H9 (cell line): Measurements from ENCODE around the gene FCMR. TPM values are rescaled to one million over a fixed set of nuclear protein-coding genes. Genes with fewer than 3 reads are reported as not detected.

ENCODE experiments used
- DNase-seq: peaks from one replicate; pipeline ENCODE4 v3.0.0-alpha.2; 2017
- H2AFZ ChIP-seq: one replicate; pipeline ENCODE4 v1.6.1; 2013; ENCODE audit warnings: mild to moderate bottlenecking, low read length, control low read depth, moderate library complexity
- H2AK5ac ChIP-seq: 2 replicates; pipeline ENCODE4 v1.6.1; 2013; ENCODE audit warnings: low read length, control low read depth, mixed read lengths; ENCODE audit not compliant: insufficient read length
- H2BK120ac ChIP-seq: one replicate; pipeline ENCODE4 v1.6.1; 2013; ENCODE audit warnings: low read depth, mild to moderate bottlenecking, low read length, control low read depth, inconsistent platforms; ENCODE audit not compliant: poor library complexity, severe bottlenecking
- H2BK12ac ChIP-seq: 2 replicates; pipeline ENCODE4 v1.6.1; 2013; ENCODE audit warnings: low read length, control low read depth, mixed read lengths, low read depth; ENCODE audit not compliant: insufficient read length
- H2BK15ac ChIP-seq: 2 replicates; pipeline ENCODE4 v1.6.1; 2013; ENCODE audit warnings: low read depth, low read length, control low read depth
- H2BK20ac ChIP-seq: one replicate; pipeline ENCODE4 v1.6.1; 2013; ENCODE audit warnings: low read depth, mild to moderate bottlenecking, low read length, control low read depth, inconsistent platforms; ENCODE audit not compliant: poor library complexity, severe bottlenecking
- H2BK5ac ChIP-seq: 2 replicates; pipeline ENCODE4 v1.6.1; 2013; ENCODE audit warnings: low read length, control low read depth, mixed read lengths; ENCODE audit not compliant: insufficient read length
- H3K14ac ChIP-seq: 2 replicates; pipeline ENCODE4 v1.6.1; 2013; ENCODE audit warnings: low read length, control low read depth; ENCODE audit not compliant: insufficient read depth
- H3K18ac ChIP-seq: 2 replicates; pipeline ENCODE4 v1.6.1; 2013; ENCODE audit warnings: low read depth, mild to moderate bottlenecking, mixed read lengths, low read length, control low read depth; ENCODE audit not compliant: insufficient read length
- H3K23ac ChIP-seq: 2 replicates; pipeline ENCODE4 v1.6.1; 2013; ENCODE audit warnings: low read length, control low read depth, mixed read lengths, low read depth; ENCODE audit not compliant: insufficient read length
- H3K23me2 ChIP-seq: 2 replicates; pipeline ENCODE4 v1.6.1; 2013; ENCODE audit warnings: low read depth, mild to moderate bottlenecking, mixed read lengths, low read length, control low read depth; ENCODE audit not compliant: insufficient read length, poor library complexity, severe bottlenecking
- H3K27ac ChIP-seq: 2 replicates; pipeline ENCODE4 v1.5.1; 2013; ENCODE audit warnings: low read length, control low read depth, mixed read lengths, low read depth; ENCODE audit not compliant: insufficient read length
- H3K27me3 ChIP-seq: 2 replicates; pipeline ENCODE4 v1.6.1; 2013; ENCODE audit warnings: low read length, control low read depth, inconsistent platforms; ENCODE audit not compliant: insufficient read depth
- H3K4ac ChIP-seq: 2 replicates; pipeline ENCODE4 v1.6.1; 2013; ENCODE audit warnings: low read depth, mild to moderate bottlenecking, control low read depth, inconsistent platforms, low read length, moderate library complexity
- H3K4me1 ChIP-seq: 2 replicates; pipeline ENCODE4 v1.6.1; 2013; ENCODE audit warnings: low read length, control low read depth, inconsistent platforms; ENCODE audit not compliant: insufficient read depth
- H3K4me2 ChIP-seq: 2 replicates; pipeline ENCODE4 v1.6.1; 2013; ENCODE audit warnings: low read length, control low read depth, mixed read lengths; ENCODE audit not compliant: insufficient read length, insufficient read depth
- H3K56ac ChIP-seq: 2 replicates; pipeline ENCODE4 v1.6.1; 2013; ENCODE audit warnings: low read depth, mild to moderate bottlenecking, mixed read lengths, low read length, control low read depth; ENCODE audit not compliant: insufficient read length
- H3K79me1 ChIP-seq: 2 replicates; pipeline ENCODE4 v1.6.1; 2013; ENCODE audit warnings: low read depth, mild to moderate bottlenecking, moderate library complexity, low read length, control low read depth, inconsistent platforms; ENCODE audit not compliant: insufficient read depth, poor library complexity, severe bottlenecking
- H3K79me2 ChIP-seq: 2 replicates; pipeline ENCODE4 v1.6.1; 2013; ENCODE audit warnings: low read length, control low read depth, inconsistent platforms; ENCODE audit not compliant: insufficient read depth
- H3K9ac ChIP-seq: 2 replicates; pipeline ENCODE4 v1.6.1; 2013; ENCODE audit warnings: low read length, control low read depth, mixed read lengths; ENCODE audit not compliant: insufficient read length; ENCODE audit errors: extremely low read depth
- H3K9me3 ChIP-seq: one replicate; pipeline ENCODE4 v1.6.1; 2013; ENCODE audit warnings: low read depth, low read length, inconsistent platforms; ENCODE audit not compliant: control insufficient read depth
- H3T11ph ChIP-seq: one replicate; pipeline ENCODE4 v1.6.1; 2013; ENCODE audit warnings: mild to moderate bottlenecking, low read length, control low read depth, inconsistent platforms
- H4K20me1 ChIP-seq: one replicate; pipeline ENCODE4 v1.6.1; 2013; ENCODE audit not compliant: control insufficient read depth, insufficient read length, insufficient read depth
- H4K5ac ChIP-seq: 2 replicates; pipeline ENCODE4 v1.6.1; 2013; ENCODE audit warnings: low read depth, mild to moderate bottlenecking, mixed read lengths, low read length, control low read depth; ENCODE audit not compliant: insufficient read length
- H4K8ac ChIP-seq: replicated peaks from 2 replicates; pipeline ENCODE4 v1.6.1; 2013; ENCODE audit warnings: low read length, control low read depth, mixed read lengths, low read depth; ENCODE audit not compliant: insufficient read length
- H4K91ac ChIP-seq: 2 replicates; pipeline ENCODE4 v1.6.1; 2013; ENCODE audit warnings: low read depth, mild to moderate bottlenecking, moderate library complexity, mixed read lengths, low read length, control low read depth; ENCODE audit not compliant: insufficient read length
- H3K27ac Mint-ChIP-seq, 3 experiments: 2 replicates in 2 of 3; 3 replicates in 1 of 3; pipeline ENCODE4 v1.8.0; 2020 to 2021; ENCODE audit warnings: mixed read lengths in 3 of 3, mild to moderate bottlenecking in 1 of 3, moderate library complexity in 1 of 3
- H3K27me3 Mint-ChIP-seq: 2 replicates; pipeline ENCODE4 v1.8.0; 2021; ENCODE audit warnings: low read depth, mild to moderate bottlenecking, moderate library complexity, mixed read lengths
- H3K36me3 Mint-ChIP-seq, 3 experiments: 2 replicates in 2 of 3; 3 replicates in 1 of 3; pipeline ENCODE4 v1.8.0; 2020 to 2021; ENCODE audit warnings: low read depth in 3 of 3, mixed read lengths in 3 of 3; ENCODE audit not compliant: insufficient read depth in 1 of 3
- H3K4me1 Mint-ChIP-seq, 2 experiments: 2 replicates each; pipeline ENCODE4 v1.8.0; 2020; ENCODE audit warnings: mixed read lengths in 2 of 2
- H3K4me3 Mint-ChIP-seq, 2 experiments: 2 replicates in 1 of 2; 3 replicates in 1 of 2; pipeline ENCODE4 v1.8.0; 2020 to 2021; ENCODE audit warnings: mild to moderate bottlenecking in 2 of 2, mixed read lengths in 2 of 2, moderate library complexity in 1 of 2
- H3K9me3 Mint-ChIP-seq, 2 experiments: 2 replicates in 1 of 2; 3 replicates in 1 of 2; pipeline ENCODE4 v1.8.0; 2020; ENCODE audit warnings: mild to moderate bottlenecking in 2 of 2, mixed read lengths in 2 of 2, moderate library complexity in 1 of 2
- WGBS: extraction: QIAGEN DNeasy Blood & Tissue Kit; methylation state at CpG from one replicate; pipeline ENCODE4 v1.1.7; 2013; ENCODE audit warnings: missing lambda C conversion rate, low lambda C conversion rate, mixed read lengths; ENCODE audit not compliant: insufficient read length; ENCODE audit errors: extremely low coverage; 5-methylcytosine and 5-hydroxymethylcytosine counted together
- total RNA-seq: library from RNA; stranded (reverse); gene quantifications from 2 replicates; pipeline ENCODE4 v1.2.1, GENCODE V29; 2021
- TF ChIP-seq, protein P1 (sequence below): fragments of 200-600 bp; sonication (generic); conservative IDR thresholded peaks from 3 replicates; pipeline ENCODE4 v1.8.0; 2021; ENCODE audit warnings: antibody characterized with exemption, mild to moderate bottlenecking

Gene FCMR
- total RNA-seq, 1 experiment from 2014 or later, result not detected

DNA sequence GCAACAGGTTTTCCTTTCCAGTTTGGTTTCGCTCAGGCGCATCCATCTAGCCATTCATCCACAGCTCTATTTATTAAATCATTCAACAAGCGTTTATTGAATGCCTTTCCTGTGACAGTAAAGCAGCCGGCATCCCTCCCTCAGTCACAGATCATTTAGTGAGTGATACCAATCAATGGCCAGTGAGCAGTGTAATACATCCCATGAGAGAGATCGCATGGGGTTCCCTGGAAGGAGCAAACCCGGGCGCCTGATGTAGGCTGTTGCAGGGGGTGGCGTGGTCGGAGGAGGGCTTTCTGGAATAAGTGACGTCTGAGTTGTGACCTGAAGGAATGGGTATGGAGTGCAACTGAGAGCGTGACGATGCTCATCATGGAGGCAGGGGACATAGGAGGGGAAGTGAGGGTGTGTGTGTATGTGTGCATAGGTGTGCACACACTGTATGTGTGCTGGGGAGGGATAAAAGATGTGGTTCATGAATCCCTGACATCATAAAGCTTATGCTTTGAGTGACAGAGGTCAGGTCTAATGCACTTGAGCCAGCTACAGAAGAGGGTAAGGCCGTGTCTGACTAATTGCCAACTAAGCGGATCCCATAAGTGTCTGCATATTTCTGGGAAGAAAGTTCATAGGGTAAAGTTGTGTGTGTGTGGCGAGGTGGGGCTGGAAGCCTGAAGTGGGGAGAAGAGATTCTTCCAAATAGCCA is 6.6 kb downstream of the FCMR start:
- H4K91ac ChIP-seq, result no peak overlapping the region
- no peak overlapping the region for H2BK120ac ChIP-seq
- H3K4me1 Mint-ChIP-seq, result peaks cover 0 to under 1% of the 10 kb centered on the region in 2 experiments; a peak in 1 of 4 replicates
- no peaks in the 10 kb centered on the region for H4K20me1 ChIP-seq
- no peak overlapping the region for H3K27ac ChIP-seq
- H3K4ac ChIP-seq, result no peak overlapping the region
- H2BK20ac ChIP-seq, result no peak overlapping the region
- H4K8ac ChIP-seq, result no peak overlapping the region
- no peak overlapping the region for H3K18ac ChIP-seq
- no peak overlapping the region for H3K4me2 ChIP-seq
- no peak overlapping the region for H2AK5ac ChIP-seq
- no peak overlapping the region for H3K4me3 Mint-ChIP-seq
- H3K56ac ChIP-seq, result no peak overlapping the region
- no CpG with 5 or more reads among the region's 15 CpGs for WGBS
- H3K27me3 ChIP-seq, result no peaks in the 10 kb centered on the region; the same call in 1 of the 2 replicates
- no peak overlapping the region for H2AFZ ChIP-seq
- no peaks in the 10 kb centered on the region; a peak in 1 of 5 replicates for H3K9me3 Mint-ChIP-seq
- no peak overlapping the region for H3T11ph ChIP-seq
- no peaks in the 10 kb centered on the region for H3K4me1 ChIP-seq
- no peak overlapping the region for H2BK12ac ChIP-seq
- no peaks in the 10 kb centered on the region for H3K79me1 ChIP-seq
- H3K9ac ChIP-seq, result no peak overlapping the region
- no peak overlapping the region for H3K23ac ChIP-seq
- H3K36me3 Mint-ChIP-seq, result no peaks in the 10 kb centered on the region
- H2BK5ac ChIP-seq, result no peak overlapping the region
- H3K27ac Mint-ChIP-seq, result no peak overlapping the region
- TF ChIP-seq, protein P1, sequence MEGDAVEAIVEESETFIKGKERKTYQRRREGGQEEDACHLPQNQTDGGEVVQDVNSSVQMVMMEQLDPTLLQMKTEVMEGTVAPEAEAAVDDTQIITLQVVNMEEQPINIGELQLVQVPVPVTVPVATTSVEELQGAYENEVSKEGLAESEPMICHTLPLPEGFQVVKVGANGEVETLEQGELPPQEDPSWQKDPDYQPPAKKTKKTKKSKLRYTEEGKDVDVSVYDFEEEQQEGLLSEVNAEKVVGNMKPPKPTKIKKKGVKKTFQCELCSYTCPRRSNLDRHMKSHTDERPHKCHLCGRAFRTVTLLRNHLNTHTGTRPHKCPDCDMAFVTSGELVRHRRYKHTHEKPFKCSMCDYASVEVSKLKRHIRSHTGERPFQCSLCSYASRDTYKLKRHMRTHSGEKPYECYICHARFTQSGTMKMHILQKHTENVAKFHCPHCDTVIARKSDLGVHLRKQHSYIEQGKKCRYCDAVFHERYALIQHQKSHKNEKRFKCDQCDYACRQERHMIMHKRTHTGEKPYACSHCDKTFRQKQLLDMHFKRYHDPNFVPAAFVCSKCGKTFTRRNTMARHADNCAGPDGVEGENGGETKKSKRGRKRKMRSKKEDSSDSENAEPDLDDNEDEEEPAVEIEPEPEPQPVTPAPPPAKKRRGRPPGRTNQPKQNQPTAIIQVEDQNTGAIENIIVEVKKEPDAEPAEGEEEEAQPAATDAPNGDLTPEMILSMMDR, result no peak
- no peaks in the 10 kb centered on the region for H3K79me2 ChIP-seq
- no peak overlapping the region for H4K5ac ChIP-seq
- no peaks in the 10 kb centered on the region for H3K23me2 ChIP-seq
- peaks cover 48% of the 10 kb centered on the region for H3K27me3 Mint-ChIP-seq
- H2BK15ac ChIP-seq, result no peak overlapping the region
- H3K9me3 ChIP-seq, result no peaks in the 10 kb centered on the region
- H3K14ac ChIP-seq, result no peak overlapping the region; the same call in 1 of the 2 replicates
- DNase-seq, result no peak
